DMS153 treated with DMSO at 0.1 percent for 48 hours (cell line): ENCODE measurements around the gene GAK.
"Not testable (repeated sequence)": the region's sequence is repeated elsewhere in the genome, so short reads cannot be mapped to it uniquely, and the experiment has no call there.

Source experiments
- DNase-seq: peaks from one replicate; lab custom pipeline; 2025; ENCODE audit not compliant: unreplicated experiment; lab: John Stamatoyannopoulos, UW

GAK gene

GRCh38 chr4:927566-927965 is 4.5 kb downstream of the GAK start:
- DNase-seq, result not testable (repeated sequence)

- no peak for DNase-seq
Measured at GRCh38 chr4:926538-926937, 5.6 kb downstream of the GAK start.

GRCh38 chr4:925771-926500 is 6.2 kb downstream of the GAK start:
- no peak for DNase-seq

GRCh38 chr4:925171-925570 is 6.9 kb downstream of the GAK start:
- no peak for DNase-seq

- no peak for DNase-seq
Measured at GRCh38 chr4:924107-925096, 7.7 kb downstream of the GAK start.

- DNase-seq, result no peak
Measured at GRCh38 chr4:921830-922331, 10.2 kb downstream of the GAK start.

- DNase-seq, result not testable (repeated sequence)
Measured at GRCh38 chr4:919004-919680, 13.0 kb downstream of the GAK start.

GRCh38 chr4:918591-918990 is 13.5 kb downstream of the GAK start:
- DNase-seq, result not testable (repeated sequence)

- DNase-seq, result no peak
Measured at GRCh38 chr4:917992-918391, 14.1 kb downstream of the GAK start.

GRCh38 chr4:917466-917865 is 14.7 kb downstream of the GAK start:
- DNase-seq, result no peak

GRCh38 chr4:915595-915994 is 16.5 kb downstream of the GAK start:
- no peak for DNase-seq

- DNase-seq, result no peak
Measured at GRCh38 chr4:915041-915474, 17.1 kb downstream of the GAK start.

GRCh38 chr4:914531-914930 is 17.6 kb downstream of the GAK start:
- no peak for DNase-seq

GRCh38 chr4:913280-913618 is 18.9 kb downstream of the GAK start:
- DNase-seq, result no peak

- no peak for DNase-seq
Measured at GRCh38 chr4:912548-913279, 19.4 kb downstream of the GAK start.

- DNase-seq, result no peak
Measured at GRCh38 chr4:911871-912490, 20.1 kb downstream of the GAK start.

- DNase-seq, result no peak
Measured at GRCh38 chr4:911221-911751, 20.8 kb downstream of the GAK start.

- DNase-seq, result no peak
Measured at GRCh38 chr4:910366-911091, 21.6 kb downstream of the GAK start.

GRCh38 chr4:909821-910220 is 22.3 kb downstream of the GAK start:
- DNase-seq, result no peak
